AG09319 (cell line): ENCODE data around the gene ETV4.

Experiments
- DNase-seq: peaks from one replicate; pipeline ENCODE4 v3.0.0-alpha.2; 2010; ENCODE audit warnings: low read depth; ENCODE audit errors: extremely low read depth
- TF ChIP-seq, protein P1 (sequence below): IDR thresholded peaks from 2 replicates; pipeline ENCODE4 v1.5.1; 2011; ENCODE audit warnings: low read depth, mild to moderate bottlenecking, inconsistent platforms, low read length, moderate library complexity

The ETV4 gene

DNA sequence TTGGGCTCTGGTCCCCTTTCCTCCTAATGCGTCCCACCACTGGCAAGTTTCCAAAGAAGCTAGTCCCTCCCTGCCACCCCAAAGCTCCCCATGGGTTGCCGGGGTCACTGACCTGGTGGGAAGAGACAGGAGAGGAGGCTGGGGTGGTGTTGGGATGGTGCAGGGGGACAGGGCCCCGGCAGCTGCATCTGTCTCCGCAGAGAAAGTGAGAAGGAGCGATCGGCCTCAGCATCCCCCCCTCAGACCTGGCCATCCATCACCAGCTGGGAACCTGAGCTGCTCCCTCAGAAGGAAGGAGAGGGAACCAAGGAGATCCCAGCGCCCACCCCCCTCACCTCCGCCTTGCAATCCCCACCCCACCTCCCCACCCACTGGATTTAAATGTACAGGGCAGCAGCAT is 3.3 kb downstream of the ETV4 start:
- TF ChIP-seq, protein P1, sequence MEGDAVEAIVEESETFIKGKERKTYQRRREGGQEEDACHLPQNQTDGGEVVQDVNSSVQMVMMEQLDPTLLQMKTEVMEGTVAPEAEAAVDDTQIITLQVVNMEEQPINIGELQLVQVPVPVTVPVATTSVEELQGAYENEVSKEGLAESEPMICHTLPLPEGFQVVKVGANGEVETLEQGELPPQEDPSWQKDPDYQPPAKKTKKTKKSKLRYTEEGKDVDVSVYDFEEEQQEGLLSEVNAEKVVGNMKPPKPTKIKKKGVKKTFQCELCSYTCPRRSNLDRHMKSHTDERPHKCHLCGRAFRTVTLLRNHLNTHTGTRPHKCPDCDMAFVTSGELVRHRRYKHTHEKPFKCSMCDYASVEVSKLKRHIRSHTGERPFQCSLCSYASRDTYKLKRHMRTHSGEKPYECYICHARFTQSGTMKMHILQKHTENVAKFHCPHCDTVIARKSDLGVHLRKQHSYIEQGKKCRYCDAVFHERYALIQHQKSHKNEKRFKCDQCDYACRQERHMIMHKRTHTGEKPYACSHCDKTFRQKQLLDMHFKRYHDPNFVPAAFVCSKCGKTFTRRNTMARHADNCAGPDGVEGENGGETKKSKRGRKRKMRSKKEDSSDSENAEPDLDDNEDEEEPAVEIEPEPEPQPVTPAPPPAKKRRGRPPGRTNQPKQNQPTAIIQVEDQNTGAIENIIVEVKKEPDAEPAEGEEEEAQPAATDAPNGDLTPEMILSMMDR = no peak
- DNase-seq = no peak

DNA sequence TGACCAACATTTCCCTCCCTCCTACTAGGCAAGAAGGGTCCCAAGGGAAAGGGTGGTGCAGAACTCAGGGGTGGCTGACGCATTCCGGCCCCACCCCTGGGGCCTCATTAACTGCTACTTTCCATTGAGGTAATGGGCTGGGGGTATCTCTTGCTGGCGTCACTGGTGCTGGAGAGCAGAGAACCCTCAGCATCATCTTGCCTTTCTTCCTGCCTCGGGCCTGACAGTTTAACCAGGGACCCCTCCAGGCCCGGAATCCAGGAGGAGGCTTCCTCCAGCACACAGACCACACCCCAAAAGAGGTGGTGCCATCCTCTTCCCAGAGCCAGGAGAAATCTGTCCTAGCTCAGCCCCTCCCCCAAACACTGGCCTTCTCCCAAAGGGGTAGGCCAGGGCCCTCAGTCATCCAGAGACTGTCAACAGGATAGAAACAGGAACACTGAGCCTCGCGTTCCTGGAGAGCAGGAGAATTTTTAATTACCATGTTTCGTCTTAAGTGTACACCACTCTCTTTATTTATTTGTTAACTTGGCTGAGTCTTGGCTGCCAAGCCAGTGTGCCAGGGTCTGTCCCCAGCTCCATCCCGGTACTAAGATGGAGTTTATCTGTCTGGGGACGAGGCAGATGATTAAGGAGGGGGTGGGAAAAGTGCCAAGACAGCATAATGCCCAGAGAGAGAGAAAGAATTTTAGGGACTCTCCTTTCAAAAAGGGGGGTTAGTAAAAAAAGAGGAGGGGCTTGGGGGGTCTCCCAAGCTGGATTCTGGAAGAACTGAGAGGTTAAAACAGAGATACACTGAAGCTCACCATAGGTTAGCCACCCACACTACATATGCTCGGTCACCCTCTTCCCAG is 5.1 kb downstream of the ETV4 start:
- no peak for DNase-seq
- TF ChIP-seq, protein P1 = no peak

DNA sequence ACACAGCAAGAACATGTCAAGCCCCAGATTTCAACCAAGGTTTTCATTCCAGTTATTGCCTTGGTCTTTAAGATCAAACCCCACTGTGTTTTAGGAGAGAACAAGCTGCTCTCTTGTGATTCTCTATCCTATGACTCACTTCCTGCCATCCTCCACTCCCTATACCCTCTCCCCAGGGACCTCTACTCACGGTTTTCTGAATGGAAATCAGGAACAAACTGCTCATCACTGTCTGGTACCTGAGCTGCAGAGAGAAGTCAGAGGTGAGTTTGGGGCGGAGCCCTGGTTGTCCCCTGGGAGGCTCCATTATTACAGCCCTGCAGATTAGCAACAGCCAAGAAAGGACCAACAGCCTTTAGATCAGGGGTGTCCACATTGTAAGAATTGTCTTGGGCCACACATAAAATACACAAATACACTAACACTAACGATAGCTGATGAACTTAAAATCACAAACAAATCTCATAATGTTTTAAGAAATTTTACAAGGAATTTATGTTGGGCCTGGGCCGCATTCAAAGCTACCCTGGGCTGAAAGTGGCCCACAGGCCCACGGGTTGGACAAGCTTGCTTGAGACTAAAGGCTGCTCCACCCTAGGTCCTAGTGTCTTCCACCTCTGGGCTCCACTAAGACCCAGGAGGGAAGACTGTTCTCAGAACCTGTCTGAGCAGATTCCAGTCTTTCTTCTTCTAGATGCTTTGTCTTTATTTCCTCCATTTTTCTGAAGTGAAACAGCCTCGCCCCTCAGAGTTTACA is 9.7 kb downstream of the ETV4 start:
- peak; percentile 30 for DNase-seq
- TF ChIP-seq, protein P1 = no peak

- TF ChIP-seq, protein P1 = no peak
- no peak for DNase-seq
Observed at GRCh38 chr17:43534909-43535308, 11.2 kb downstream of the ETV4 start.

- DNase-seq = no peak
- TF ChIP-seq, protein P1 = no peak
Observed at GRCh38 chr17:43533699-43534098, 12.4 kb downstream of the ETV4 start.

DNA sequence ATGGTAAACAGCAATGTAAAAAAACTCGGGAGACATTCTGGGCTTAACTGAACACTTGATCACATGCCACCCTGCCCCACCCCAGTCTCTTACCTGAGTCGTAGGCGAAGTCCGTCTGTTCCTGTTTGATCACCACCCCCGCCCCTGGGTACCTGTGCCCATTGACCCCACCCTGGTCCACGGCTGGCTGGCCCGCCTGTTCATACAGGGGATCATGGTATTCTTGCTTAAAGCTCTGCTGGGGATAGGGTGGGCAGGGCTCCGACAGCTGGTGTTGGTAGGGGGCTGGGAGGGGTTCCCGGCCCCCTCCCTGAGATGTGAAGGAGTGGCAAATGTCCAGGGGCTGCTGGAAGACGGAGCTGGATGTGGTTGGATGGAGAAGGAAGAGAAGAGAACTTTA is 13.6 kb downstream of the ETV4 start:
- DNase-seq = no peak
- TF ChIP-seq, protein P1 = no peak

GRCh38 chr17:43531955-43532354 is 14.2 kb downstream of the ETV4 start:
- TF ChIP-seq, protein P1 = no peak
- DNase-seq = no peak
